AG09319 (cell line): ENCODE data around the gene NYNRIN.

Source experiments
- DNase-seq: peaks from one replicate; pipeline ENCODE4 v3.0.0-alpha.2; 2010; ENCODE audit warnings: low read depth; ENCODE audit errors: extremely low read depth
- TF ChIP-seq, protein P1 (sequence below): IDR thresholded peaks from 2 replicates; pipeline ENCODE4 v1.5.1; 2011; ENCODE audit warnings: low read depth, mild to moderate bottlenecking, inconsistent platforms, low read length, moderate library complexity

Gene NYNRIN

GRCh38 chr14:24378981-24379906, 19.6 kb upstream of the NYNRIN start:
- DNase-seq = no peak
- TF ChIP-seq, protein P1, sequence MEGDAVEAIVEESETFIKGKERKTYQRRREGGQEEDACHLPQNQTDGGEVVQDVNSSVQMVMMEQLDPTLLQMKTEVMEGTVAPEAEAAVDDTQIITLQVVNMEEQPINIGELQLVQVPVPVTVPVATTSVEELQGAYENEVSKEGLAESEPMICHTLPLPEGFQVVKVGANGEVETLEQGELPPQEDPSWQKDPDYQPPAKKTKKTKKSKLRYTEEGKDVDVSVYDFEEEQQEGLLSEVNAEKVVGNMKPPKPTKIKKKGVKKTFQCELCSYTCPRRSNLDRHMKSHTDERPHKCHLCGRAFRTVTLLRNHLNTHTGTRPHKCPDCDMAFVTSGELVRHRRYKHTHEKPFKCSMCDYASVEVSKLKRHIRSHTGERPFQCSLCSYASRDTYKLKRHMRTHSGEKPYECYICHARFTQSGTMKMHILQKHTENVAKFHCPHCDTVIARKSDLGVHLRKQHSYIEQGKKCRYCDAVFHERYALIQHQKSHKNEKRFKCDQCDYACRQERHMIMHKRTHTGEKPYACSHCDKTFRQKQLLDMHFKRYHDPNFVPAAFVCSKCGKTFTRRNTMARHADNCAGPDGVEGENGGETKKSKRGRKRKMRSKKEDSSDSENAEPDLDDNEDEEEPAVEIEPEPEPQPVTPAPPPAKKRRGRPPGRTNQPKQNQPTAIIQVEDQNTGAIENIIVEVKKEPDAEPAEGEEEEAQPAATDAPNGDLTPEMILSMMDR = no peak

DNA sequence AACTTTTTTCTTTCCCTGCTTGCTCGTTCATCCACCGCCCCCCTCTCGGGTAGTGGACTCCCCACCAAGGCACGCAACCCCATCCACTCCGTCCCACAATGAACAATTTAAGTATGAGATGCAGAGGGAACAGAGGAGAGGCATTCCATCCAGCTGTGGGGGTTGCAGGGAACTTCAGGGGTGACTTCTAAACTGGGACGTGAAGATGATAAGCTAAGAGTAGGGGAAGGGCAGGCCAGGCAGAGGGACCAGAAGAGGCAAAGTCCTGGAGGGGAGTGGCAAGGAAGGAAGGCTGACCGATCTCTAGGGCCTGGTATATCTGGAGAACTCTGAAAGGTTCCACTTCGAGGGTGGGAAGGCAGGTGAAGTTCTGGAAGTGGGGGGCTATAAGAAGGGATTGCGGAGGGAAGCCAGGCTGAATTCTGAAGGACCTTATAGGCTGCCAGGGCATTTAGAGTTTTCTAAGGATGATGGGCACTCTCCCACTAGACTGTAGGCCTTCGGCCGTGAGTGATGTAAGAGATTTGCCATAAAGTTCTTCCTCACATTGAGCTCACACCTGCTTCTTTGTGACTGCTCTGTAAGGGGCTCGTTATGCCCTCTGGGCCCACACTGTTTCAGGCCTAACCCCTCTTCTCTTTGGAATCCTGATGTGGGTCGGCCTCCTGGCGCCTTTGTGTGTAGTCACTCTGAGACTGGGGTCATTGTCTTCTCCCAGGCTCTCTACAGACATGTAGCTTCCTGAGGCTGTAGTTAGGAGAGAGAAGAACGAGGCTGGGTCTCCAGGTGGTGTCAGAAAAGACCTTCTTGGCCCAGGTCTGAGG, 18.7 kb upstream of the NYNRIN start:
- DNase-seq = no peak

DNA sequence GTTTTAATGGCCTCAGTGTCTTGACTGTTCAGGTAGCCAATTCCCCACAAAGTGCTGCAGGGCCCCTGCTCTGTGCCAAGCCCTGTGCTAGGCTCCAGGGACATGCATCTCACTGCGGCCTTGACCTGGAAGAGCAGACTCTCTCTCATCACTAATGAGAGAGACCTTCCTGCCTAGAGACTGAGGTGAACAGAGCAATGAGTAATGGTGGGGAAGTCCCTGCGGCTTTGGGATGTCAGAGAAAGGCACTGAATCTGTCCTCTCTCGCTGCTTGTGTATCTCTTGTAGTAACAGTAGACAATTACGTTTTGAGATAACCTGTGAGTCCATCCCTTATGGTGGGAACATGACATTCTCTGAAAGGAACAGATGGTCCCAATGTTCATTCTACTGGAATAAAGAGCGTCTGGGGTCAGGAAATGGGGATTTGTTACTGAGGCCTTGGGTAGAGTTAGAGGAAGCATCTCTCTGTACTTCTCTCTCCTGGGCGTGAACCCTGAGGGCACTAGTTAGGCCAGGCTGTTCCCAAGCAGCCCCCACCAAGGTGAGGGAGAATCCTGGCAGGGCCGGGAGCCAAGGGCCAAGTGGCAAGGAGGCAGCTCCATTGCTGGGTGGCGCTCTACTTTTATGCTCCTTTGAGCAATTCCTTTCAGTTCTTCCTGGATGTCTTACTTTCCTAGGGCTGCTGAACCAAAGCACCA, 17.3 kb upstream of the NYNRIN start:
- TF ChIP-seq, protein P1 = no peak
- DNase-seq = no peak

More for the DNA sequence above, 18.7 kb upstream of the NYNRIN start:
- TF ChIP-seq, protein P1 = no peak

- TF ChIP-seq, protein P1 = no peak
- DNase-seq = no peak
These were observed 16.8 kb upstream of the NYNRIN start for GRCh38 chr14:24382064-24382371.

GRCh38 chr14:24384169-24384568, 14.6 kb upstream of the NYNRIN start:
- TF ChIP-seq, protein P1 = no peak
- DNase-seq = no peak

- TF ChIP-seq, protein P1 = no peak
- DNase-seq = no peak
These were observed 13.3 kb upstream of the NYNRIN start for GRCh38 chr14:24385524-24385923.
